EL (cell line): ENCODE results near the gene PEX14.

Experiments
- DNase-seq: peaks from one replicate; pipeline ENCODE4 v3.0.0-alpha.2; 2016

PEX14 gene

DNA sequence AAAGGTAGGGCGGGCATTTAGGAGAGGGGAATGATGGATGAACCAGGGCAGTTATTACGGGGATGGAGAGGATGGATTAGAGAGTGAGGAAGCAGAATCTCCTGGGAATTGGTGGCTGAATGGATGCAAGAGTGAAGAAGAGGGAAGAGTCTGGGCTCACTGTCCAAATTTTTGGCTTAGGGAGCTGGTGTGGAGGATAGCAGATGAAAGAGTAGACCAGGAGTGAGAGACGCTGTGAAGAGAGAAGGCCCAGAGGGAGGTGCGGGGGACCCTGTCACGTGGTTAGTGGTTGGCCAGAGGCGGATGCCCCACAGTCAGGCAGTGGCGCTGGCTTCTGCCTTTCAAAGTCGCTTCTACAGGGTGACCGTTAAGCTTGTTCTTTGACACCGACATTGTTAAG, 78.4 kb downstream of the PEX14 start:
- no peak for DNase-seq

DNA sequence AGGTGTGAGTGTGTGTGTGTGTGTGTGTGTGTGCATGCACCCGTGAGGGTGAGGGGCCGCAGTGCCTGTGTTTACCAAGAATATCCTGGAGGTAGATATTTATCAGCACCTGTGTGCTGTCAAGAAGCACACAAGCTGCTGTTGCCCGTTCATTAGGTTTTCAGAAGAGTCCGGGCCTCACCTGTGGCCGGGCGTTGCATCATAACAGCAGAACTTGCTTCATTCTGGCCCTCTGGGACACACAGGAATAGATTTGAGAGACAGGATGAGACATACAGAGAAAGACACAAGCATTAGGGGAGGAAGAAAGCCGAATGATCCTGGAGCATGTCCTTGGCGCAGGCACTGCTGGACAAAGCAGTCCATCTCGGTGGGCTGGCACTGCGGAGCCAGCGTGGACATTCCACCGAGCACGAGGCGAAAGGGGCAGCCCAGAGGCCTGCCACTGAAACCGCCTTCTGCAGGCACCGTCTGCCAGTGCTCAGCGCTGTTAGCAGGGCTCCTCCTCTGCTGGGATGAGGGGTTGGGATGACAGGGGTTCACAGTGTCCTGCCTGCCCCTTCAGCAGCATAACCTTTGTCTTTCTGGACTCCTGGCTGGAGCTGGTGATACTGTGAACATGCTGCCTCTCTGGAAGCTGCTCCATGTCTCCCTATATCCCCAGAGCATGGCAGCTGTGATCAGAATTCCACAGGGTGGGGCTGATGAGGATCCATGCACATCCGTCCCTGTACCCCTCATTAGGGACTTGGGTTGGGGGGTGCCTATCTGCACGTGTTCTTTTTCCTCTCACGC, 81.1 kb downstream of the PEX14 start:
- no peak for DNase-seq

DNA sequence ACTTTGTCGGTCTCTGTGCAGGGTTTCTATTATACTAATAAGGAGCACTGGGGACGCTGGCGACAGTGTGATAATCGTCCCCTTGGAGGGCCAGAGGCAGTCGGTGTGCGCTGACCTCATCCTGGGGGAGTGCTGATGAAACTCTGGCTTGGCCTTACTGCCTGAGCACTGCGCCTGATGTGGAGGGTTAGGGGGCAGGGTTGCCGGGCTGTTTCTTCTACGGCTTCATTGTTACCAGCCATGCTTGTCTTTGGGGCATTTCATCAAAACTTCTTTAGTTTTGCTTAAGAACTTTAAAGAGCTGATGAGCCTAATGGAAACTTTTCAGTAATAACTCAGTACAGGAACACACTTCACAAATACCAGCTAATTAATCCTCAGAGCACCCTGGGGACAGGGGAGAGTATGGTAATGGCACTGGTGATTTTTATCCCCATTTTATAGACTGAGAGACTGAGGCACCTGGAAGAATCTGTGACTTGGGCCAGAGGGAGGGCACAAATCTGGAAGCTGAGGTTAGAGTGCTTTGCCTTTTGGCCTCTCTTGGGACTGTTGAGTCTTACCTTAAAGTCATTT, 81.8 kb downstream of the PEX14 start:
- no peak for DNase-seq

DNA sequence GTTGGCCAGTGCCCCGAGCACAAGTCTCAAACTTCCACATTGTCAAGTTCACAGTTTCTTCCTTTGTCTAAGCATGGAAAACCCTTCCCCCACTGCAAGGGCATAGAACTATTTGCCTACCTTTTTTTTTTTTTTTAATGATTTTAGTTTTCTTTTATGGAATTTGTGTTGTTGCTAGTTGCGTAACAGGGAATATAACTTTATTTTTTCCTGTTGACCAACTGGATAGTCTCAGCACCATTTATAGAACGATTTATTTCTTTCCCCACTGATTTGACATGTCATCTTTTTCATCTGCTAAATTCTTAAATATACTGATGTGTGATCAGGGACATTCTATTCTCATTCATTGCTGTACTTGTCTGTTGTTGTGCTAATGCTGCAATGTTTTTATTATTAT, 83.0 kb downstream of the PEX14 start:
- DNase-seq, result no peak

DNA sequence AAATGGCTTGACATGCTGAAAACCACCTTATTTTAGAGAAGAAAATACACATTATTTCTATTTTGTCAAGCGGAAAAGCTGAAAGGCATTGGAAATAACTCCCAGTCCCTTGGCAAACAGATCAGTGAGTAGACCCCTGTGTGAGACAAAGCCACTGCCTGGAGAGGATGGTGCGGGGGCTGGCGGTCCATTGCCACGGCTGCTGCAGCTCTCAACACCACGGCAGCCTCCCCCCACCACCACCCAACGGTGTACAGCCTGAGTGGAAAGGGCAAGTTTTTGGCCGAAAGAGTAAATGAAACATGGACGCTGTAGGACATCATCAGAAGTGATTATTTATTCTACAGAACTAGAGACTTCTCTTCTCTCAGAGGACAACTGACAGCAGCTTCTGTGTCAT, 84.6 kb downstream of the PEX14 start:
- DNase-seq, result no peak

DNA sequence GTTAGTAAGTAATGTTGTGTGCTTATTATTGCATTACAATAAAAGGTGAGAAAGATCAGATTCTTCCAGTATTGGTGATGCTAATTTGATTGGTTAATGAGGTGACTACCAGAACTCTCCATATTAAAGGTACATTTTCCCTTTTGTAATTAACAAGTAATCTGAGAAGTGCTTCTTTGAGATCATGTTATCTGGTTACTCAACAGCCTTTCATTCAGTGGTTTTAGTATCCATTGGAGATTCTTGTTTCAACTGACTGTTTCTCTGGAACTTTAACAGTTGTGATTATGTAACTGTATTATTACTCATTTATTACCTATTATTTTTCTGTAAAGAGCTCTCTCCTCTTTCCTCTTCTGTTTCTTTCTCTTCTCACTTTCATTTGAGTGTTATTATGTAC, 86.7 kb downstream of the PEX14 start:
- no peak for DNase-seq

DNA sequence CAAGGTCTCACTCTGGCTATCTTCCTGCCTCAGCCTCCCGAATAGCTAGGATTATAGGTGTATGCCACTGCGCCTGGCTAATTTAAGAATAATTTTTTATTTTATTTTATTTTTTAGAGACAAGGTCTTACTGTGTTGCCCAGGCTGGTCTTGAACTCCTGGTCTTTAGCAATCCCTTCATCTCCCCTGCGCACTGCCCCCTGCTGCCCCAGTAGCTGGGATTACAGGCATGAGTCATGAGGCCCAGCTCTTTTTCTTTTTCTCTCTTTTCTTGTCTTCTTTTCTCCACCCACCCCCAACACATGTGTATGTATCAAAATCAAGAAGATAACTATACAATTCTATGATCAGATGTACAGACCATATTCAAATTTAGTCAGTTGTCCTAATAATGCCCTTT, 87.2 kb downstream of the PEX14 start:
- peak; percentile 13 for DNase-seq

DNA sequence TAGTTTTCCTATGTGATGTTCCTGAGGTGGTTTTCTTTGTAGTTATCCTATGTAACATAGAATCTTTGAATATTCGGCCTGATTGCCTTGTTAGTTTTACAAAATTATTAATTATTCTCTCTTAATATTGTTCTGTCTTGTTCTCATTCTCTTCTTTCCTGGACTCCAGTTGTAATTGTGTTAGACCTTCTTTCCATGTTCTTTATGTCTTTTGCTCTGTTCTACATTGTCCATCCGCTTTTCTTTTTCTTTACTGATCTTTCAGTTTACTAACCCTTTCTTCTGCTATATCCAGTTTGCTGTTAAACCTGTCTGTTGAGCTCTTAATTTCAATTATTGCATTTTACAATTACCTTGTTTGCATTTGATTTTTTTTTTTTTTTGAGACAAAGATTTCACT, 89.3 kb downstream of the PEX14 start:
- no peak for DNase-seq

DNA sequence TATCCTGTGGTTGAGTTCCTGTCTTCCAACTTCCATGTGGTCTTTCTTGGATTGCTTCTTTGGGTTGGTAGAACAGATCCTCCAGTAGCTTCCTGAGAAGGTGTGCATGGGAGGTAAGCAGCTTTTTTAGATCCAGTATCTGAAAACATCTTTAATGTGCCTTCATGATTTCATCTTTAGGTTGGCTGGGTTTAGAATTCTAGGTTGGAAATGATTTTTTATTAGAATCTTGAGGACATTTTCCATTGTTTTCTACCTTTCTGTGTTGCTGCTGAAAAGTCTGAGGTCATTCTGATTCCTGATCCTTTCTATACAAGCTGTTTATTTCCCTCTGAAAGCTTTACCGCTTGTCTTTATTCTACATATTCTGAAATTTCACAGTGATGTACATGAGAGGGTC, 94.8 kb downstream of the PEX14 start:
- DNase-seq, result no peak

DNA sequence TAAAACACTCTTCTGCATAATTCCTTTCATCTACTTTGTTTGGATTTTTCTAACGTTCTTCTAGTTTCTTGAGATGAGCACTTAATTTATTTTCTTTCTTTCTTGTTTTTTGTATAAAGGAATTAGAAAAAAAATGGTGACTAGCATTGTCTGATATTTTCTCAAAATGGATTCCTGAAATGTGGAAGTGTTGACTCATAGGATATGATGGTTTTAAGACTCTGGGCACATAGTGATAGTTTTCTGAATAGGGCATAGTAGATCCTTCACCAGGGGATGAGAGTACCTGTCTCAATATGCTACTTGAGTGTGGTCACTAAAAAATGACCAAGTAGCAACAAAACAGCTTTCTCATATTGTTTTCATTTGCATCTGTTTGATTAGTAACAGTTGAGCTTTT, 100.9 kb downstream of the PEX14 start:
- DNase-seq, result peak; percentile 85

DNA sequence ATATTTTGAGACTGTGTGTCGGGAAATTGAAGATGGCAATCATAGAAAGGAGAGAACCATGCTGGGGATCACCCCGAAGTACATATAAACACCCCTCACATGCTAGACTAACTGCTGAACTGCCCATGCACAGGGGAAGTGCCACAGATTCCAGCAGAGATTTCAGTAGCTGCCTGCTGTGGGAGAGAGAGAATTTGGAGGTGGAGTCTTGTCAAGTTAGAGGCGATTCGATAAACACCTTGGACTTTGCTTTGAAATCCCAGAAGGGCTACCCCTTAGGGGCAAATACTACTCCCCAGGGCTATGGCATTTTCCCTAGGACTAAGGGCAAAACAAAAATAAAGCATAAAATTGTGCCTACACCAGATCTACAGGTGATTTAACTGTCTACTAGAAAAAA, 103.3 kb downstream of the PEX14 start:
- DNase-seq, result no peak

DNA sequence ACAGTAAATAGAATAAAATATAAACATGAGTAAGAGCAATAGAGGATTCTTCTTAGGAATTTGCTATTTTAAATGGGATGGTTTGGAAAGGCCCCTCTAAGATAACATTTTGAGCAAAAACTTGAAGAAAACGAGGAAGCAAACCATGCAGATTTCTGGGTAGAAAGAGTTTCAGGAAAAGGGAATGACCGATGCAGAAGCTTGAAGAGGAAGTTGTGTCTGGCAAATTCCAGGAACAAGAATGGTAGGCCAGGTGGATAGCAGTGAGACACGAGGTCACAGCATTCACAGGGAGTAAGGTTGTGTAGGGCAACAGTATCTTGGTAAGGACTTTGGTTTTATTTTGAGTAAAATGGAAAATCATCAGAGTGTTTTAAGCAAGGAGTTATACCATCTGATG, 108.9 kb downstream of the PEX14 start:
- DNase-seq, result no peak

DNA sequence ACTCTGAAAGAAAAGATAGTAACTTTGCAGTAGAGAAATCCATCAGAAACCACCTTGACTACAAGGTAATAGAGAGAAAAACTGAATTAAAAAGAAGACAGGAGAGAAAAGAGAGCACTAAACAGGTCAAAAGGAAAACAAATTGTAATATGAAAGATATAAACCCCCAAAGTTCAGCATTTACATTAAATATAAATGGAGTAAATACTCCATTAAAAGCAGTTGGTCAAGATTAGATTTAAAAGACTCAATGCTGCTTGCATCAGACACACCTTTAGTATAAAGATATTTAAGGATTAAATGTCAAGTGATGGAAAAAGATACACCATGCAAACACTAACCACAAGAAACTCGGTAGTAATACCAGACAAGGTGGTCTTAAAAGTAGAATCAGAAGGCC, 110.5 kb downstream of the PEX14 start:
- DNase-seq, result no peak

DNA sequence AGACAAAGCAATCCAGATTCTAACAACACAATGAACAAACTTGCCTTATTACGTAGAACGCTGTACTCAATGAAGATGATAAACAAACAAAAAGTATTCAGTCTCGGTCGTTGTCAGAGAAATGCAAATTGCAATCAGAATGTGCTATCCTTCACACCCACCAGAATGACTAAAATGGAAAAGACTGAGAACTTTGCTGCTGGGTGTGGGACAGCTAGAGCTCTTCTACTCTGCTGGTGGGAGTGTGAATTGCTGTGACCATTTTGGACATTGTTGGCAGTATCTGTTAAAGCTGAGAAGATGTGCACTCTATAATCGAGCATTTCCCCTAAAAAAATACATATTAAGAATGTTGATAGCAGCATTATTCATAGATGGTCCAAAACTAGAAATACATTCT, 111.4 kb downstream of the PEX14 start:
- DNase-seq, result no peak

DNA sequence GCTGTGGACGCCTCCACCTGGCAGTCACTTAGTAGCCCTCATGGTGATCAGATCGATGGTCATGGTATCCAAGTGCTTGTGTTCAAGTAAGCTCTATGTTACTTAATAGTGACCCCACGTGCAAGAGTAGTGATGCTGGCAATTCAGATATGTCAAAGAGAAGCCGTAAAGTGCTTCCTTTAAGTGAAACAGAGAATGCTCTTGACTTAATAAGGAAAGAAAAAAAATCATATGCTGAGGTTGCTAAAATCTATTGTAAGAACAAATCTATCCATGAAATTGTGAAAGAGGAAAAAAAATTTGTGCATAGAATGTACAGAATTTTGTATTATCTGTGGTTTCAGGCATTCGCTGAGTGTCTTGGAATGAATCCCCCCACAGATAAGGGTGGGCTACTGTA, 113.9 kb downstream of the PEX14 start:
- no peak for DNase-seq

DNA sequence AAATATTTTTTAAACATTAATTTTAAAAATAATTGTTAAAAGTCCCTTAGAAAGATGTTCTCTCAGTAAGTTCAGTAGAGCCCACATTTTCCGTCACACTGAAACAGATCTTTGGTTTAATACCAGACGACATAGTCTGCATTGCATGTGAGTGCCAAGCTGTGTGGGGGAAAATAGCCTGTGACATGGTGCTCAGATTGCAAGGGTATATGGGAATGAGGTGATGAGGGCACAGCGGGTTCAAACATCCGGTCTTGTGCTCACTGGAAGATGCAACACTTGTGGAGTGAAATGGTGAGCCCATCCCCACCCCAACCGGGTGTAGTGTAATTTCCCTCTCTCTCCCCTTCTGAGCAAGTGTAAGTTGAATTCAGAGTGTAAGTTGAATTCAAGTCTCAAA, 114.3 kb downstream of the PEX14 start:
- DNase-seq, result no peak

DNA sequence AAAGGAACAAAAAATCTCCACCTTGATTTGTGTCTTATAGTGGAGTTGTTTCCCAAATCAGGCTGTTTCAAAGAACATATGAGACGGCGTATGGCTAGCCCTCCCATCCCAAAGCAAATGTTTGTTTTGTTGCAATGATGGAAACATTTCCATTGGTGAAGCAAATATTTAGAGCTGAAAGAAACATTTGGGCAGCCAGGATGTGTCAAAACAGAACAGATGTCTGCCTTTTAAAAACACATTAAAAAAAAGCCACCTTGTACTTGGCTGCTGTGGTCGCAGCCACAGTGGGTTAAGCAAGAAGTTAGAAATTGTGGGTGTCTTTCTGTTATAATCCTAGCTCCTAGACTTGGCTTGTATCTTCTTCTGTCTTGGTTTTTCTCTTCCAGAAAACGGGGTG, 116.3 kb downstream of the PEX14 start:
- no peak for DNase-seq

DNA sequence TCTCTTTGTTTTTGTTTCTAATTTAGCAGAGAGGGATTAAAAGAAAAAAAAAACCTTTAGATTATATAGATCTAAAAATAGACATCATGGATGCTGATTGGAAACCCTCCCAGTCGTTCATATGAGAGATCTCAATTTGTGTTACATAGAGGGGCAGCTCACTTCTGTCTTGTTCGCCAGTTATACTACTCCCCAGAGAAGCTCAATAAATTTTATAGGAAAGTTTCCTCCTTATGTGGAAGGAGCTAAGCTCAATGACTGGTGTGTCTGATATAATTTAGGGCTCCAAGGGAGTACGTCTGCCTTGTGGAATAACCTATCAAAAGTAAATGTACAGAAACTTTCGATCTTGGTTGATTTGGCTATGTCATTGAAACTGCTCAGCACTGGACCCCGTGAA, 117.6 kb downstream of the PEX14 start:
- no peak for DNase-seq

DNA sequence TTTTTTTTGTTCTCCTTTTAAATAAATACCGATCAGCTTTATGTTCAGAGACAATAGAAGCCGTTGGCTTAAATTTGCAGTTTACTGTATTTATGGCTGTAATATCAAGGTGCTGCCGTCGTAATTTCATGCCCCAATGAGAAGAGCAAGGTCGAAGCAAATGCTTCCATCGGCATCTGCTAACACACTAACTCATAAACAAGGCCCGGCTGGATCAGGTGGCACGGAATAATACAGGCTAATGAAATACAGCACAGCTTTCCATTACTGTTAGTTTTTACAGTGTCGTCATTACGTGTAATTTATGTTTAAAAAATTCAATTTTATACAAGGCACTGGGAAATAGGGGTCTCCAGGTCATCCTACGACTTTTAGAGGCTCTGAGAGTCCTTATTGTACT, 119.0 kb downstream of the PEX14 start:
- DNase-seq, result no peak

DNA sequence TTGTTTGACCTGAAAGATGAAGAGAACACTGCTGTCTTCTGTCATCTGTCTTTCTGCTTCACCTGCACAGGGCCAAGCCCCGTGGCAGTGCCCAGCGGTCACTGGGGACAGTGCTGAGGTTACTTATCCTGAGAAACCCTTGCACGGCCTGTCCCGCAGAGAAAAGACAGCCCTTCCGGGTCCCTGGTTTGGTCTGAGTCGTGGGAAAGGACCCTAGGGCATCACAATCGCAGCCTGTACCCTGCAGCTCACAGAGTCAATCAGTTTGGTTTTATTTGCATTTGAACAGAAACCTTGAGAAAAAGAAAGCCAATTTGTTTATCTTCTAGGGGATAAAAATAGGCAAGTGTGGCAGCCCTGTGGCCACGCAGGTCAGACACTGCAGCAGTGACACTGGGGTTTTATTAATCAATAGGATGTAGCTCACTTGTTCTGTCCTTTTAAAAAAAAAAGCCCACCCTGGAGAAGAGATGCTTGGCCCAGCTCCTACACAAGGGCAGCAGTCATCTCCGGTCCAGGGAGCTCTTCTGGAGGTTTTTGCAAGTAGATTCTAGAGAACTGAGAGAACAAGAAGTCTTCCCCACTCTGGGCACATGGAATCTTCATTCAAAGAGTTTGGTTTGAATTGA, 120.0 kb downstream of the PEX14 start:
- no peak for DNase-seq

DNA sequence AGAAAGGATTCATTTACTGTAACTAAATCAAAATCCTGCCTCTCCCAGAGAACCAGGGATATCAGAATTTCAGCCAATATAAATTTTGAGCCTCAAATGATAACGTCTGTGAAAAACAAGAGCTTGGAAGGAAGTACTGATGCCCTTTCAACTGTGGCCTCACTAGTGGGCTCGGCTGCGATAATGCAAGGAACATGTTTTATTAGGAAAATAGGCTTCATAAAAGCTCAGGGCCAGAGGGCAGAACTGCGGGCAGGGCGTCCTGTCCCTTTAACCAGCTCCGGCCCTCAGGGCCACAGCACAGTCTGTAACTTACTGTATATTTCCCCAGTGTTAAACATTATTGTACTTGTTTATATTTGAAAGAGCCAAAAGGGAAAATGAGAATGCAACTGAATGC, 122.0 kb downstream of the PEX14 start:
- no peak for DNase-seq

DNA sequence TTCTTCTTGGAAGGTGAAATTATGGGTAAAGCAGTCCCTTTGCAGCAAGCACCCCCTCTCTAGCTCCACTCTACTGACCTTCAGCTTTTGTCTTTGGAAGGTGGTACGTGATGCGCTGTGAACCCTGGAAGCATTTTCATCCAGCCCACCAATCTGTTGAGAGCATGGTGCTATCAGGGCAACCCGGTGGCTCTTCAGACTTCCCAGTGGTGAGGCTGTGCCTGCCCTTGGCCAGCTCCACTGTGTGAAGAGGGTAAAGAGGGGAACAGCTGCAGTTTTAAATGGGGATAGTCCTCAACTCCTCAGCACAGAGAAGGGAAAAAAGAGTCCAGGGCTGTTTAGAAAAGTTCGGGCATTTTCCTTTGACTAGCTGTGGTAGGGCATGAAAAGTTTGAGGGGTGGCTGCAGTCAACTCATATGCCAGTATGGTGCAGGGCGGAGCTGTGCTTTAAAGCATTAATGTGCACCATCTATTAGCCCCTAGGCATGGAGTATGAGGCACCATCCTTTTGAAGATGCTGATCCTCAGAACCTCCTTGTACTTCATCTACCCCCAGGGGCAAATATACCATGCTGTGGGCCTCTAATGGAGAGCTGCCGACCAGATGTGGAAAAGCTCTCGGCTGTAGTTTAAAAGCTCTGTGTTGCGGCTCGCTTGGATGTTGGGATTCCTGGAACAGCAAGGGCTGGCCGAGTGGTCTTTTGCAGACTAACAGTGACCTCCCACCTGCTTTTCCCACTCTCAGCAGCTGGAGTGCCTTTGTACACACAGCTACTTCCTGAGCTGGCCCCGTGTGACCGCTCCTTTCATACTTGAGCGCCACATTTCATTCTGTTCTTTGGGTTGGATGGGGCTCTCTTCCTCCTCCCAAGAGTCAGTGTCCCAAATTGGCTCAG, 123.0 kb downstream of the PEX14 start:
- DNase-seq, result no peak

DNA sequence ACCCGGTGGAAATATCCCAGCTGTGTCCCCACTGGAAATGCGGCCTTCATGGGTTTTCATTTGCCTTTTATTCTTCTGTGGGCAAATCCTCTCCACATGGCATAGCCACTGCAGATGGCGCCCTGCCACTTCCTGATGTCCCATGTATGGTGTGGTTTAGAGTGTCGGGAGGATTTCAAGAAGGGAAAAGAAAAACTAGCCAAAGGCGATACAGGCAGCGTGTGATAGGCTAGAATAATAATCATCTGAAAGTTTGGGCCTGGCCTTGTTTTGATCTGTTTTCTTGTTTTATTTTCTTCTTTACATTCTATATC, 123.6 kb downstream of the PEX14 start:
- no peak for DNase-seq
